KOPT-K1 (cell line): ENCODE results near the gene NFKBIE.

ENCODE experiments used
- H3K27ac ChIP-seq: fragments of 200-600 bp; sonication (generic); 2 replicates; pipeline ENCODE4 v1.5.1; 2016; ENCODE audit warnings: antibody characterized with exemption, mild to moderate bottlenecking, low read depth, low read length; ENCODE audit not compliant: poor library complexity, severe bottlenecking
- H3K36me3 ChIP-seq: fragments of 200-600 bp; sonication (generic); 2 replicates; pipeline ENCODE4 v1.5.1; 2017; ENCODE audit warnings: antibody characterized with exemption, mild to moderate bottlenecking, low read length, moderate library complexity; ENCODE audit not compliant: insufficient read depth
- H3K9me3 ChIP-seq: fragments of 200-600 bp; sonication (generic); 2 replicates; pipeline ENCODE4 v1.5.1; 2017; ENCODE audit warnings: antibody characterized with exemption, low read length, mild to moderate bottlenecking; ENCODE audit not compliant: insufficient read depth, poor library complexity, severe bottlenecking

The NFKBIE gene

DNA sequence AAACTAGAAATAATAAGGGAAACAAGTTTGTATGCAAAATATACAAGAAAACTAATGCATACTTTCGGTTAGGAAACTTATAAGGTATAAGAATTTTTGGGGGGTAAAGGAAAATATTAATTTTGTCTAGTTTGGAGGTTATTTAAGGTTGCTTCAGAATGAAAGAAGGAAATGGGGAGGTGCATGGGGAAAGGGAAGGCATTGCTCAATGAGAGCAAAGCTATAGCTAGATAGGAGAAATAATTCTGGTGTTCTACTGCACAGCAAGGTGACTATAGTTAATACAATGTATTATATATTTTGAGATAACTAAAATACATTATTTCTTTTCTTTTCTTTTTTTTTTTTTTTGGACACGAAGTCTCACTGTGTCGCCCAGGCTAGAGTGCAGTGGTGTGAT, 54.1 kb downstream of the NFKBIE start:
- Histone ChIP-seq H3K36me3 (no peaks in the 10 kb centered on the region), H3K27ac (no peak overlapping the region), H3K9me3 (no peaks in the 10 kb centered on the region)
